Breast epithelium (tissue), 4 donors: Measurements from ENCODE around the gene RNF187. TPM values are rescaled to one million over a fixed set of nuclear protein-coding genes. Genes with fewer than 3 reads are reported as not detected.

Experiments
- DNase-seq, 2 donors: peaks; one replicate each; pipeline ENCODE4 v3.0.0-alpha.2; 2019; ENCODE audit warnings: low spot score in 2 of 2
- H3K27ac ChIP-seq, 2 donors: fragments of 200-600 bp; sonication (generic) in 1 of 2; one replicate each; pipeline ENCODE4 v1.5.1; 2016 to 2019; ENCODE audit warnings: mild to moderate bottlenecking in 1 of 2
- H3K27me3 ChIP-seq, 2 donors: fragments of 200-600 bp; sonication (generic) in 1 of 2; one replicate each; pipeline versions ENCODE4 v1.5.1 to v1.6.0; 2017 to 2019; ENCODE audit warnings: control low read depth in 1 of 2, mild to moderate bottlenecking in 1 of 2
- H3K36me3 ChIP-seq: fragments of 200-600 bp; one replicate; pipeline ENCODE4 v1.5.1; 2019
- H3K4me1 ChIP-seq, 2 donors: fragments of 200-600 bp; sonication (generic); one replicate each; pipeline ENCODE4 v1.5.1; 2016 to 2019; ENCODE audit warnings: control low read depth in 1 of 2
- H3K4me3 ChIP-seq, 3 donors: fragments of 200-600 bp; sonication (generic); 1 replicate in 2 of 3; 2 replicates in 1 of 3; pipeline ENCODE4 v1.5.1; 2016 to 2019; ENCODE audit warnings: mild to moderate bottlenecking in 3 of 3, moderate library complexity in 2 of 3
- H3K9me3 ChIP-seq, 2 donors: fragments of 200-600 bp; sonication (generic) in 1 of 2; one replicate each; pipeline ENCODE4 v1.5.1; 2016 to 2019; ENCODE audit warnings: control low read depth in 1 of 2
- POLR2A ChIP-seq: fragments of 450-650 bp; IDR thresholded peaks from one replicate; pipeline ENCODE4 v1.6.1; 2016; ENCODE audit warnings: antibody characterized with exemption, mild to moderate bottlenecking, moderate library complexity
- POLR2AphosphoS5 ChIP-seq, 3 donors: sonication (generic); formaldehyde crosslinking; IDR thresholded peaks; one replicate each; pipeline ENCODE4 v1.6.1; 2017; ENCODE audit warnings: antibody characterized with exemption in 3 of 3
- intact Hi-C: fragments of 100-400 bp; cut with DNase I; formaldehyde crosslinking; loops from one replicate; pipeline ENCODE4 v1.15.1; 2023; ENCODE audit warnings: low total_unique reads
- total RNA-seq, 3 donors: library from RNA; depleted of rRNA; stranded (reverse); fragments of >200 nt; gene quantifications; one replicate each; pipeline ENCODE4 v1.1.0, GENCODE V29; 2016
- TF ChIP-seq, protein P1 (sequence below), 3 donors: fragments of 450-650 bp; IDR thresholded peaks; one replicate each; pipeline ENCODE4 v1.5.1; 2016 to 2017; ENCODE audit warnings: antibody characterized with exemption in 3 of 3, mild to moderate bottlenecking in 3 of 3, moderate library complexity in 3 of 3

The RNF187 gene
- total RNA-seq, 3 donors from 2014 or later = 26.9 to 33.7 (median 33.1) TPM

DNA sequence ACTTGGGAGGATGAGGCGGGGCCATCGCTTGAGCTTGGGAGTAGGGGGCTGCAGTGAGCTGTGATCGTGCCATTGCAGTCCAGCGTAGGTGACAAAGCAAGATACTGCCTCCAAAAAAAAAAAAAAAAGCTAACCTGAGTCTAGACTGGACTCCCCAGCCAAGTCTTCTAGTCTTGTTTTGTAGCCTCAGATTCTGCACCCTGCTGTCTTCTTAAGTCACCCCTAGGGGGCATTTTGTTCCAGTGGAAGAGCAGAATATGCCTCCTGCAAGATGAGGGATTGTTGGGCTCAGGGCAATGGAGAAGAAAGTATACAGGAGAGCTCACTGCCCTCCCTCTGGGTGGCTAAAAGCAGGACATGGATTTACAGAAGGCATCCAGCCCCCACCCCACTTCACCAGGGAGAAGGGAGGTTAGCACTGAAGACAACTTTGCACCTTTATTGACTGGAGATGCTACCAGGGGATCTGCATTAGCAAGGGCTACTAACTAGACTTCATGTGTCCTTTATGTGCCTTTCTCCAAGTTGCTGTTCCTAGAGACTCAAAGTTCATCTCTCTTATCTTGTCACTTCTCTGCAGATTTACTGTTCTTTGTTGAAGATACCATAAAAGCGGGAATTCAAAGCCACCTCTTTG is 15.3 kb upstream of the RNF187 start:
- DNase-seq = no peak
- Histone ChIP-seq H3K27me3 (peaks cover 0 to 36% of the 10 kb centered on the region in 2 donors), H3K36me3 (no peaks in the 10 kb centered on the region), H3K9me3 (no peaks in the 10 kb centered on the region), H3K27ac (no peak overlapping the region), H3K4me3 (no peak overlapping the region), H3K4me1 (no peaks in the 10 kb centered on the region)
- no peak for TF ChIP-seq POLR2AphosphoS5 (IDR thresholded peaks at IDR 0.05)
- TF ChIP-seq, protein P1, sequence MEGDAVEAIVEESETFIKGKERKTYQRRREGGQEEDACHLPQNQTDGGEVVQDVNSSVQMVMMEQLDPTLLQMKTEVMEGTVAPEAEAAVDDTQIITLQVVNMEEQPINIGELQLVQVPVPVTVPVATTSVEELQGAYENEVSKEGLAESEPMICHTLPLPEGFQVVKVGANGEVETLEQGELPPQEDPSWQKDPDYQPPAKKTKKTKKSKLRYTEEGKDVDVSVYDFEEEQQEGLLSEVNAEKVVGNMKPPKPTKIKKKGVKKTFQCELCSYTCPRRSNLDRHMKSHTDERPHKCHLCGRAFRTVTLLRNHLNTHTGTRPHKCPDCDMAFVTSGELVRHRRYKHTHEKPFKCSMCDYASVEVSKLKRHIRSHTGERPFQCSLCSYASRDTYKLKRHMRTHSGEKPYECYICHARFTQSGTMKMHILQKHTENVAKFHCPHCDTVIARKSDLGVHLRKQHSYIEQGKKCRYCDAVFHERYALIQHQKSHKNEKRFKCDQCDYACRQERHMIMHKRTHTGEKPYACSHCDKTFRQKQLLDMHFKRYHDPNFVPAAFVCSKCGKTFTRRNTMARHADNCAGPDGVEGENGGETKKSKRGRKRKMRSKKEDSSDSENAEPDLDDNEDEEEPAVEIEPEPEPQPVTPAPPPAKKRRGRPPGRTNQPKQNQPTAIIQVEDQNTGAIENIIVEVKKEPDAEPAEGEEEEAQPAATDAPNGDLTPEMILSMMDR (IDR thresholded peaks at IDR 0.05) = no peak
- no peak for TF ChIP-seq POLR2A
- intact Hi-C loops = no loop called here

DNA sequence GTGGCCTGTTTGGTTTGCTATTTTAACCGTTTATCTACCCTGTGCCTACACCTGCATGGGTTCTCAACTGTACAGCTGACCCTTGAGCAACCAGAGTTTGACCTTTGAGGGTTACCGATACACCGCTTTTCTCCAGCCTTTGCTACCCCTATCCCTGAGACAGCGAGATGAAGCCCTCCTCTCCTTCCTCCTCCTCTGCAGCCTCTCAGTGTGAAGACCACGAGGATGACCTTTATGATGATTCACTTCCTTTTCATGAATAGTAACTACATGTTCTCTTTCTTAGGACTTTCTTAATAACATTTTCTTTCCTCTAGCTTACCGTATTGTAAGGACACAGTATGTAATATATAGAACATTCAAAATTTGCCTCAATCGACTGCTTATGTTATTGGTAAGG is 14.5 kb upstream of the RNF187 start:
- DNase-seq = no peak
- Histone ChIP-seq H3K4me3 (no peak overlapping the region), H3K9me3 (no peaks in the 10 kb centered on the region), H3K27ac (no peak overlapping the region), H3K27me3 (peaks cover 0 to 32% of the 10 kb centered on the region in 2 donors), H3K36me3 (no peaks in the 10 kb centered on the region), H3K4me1 (no peaks in the 10 kb centered on the region)
- intact Hi-C loops = no loop called here
- TF ChIP-seq, protein P1 (IDR thresholded peaks at IDR 0.05) = no peak
- TF ChIP-seq POLR2AphosphoS5 (IDR thresholded peaks at IDR 0.05) = no peak

DNA sequence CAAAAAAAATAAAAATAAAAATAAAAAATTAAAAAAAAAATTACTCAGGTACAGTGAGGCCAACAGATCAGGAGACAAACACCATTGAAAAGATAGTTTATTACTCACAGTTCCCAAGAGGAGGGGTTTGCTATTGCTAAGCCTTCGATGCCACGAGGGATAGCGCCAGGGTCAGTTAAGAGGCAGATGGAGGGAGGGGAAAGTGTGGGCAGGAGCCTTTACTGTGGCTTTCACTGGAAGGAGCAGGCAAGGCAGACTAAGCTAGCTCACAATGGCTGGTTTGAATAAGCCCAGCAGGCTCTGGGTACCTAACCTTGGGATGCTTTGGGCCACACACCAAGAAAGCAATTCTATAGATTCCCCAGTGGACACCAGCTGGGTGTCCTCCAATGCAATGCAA is 12.7 kb upstream of the RNF187 start:
- Histone ChIP-seq H3K36me3 (no peaks in the 10 kb centered on the region), H3K4me3 (no peak overlapping the region), H3K4me1 (no peaks in the 10 kb centered on the region), H3K27me3 (peaks cover 0 to 18% of the 10 kb centered on the region in 2 donors), H3K27ac (no peak overlapping the region), H3K9me3 (no peaks in the 10 kb centered on the region)
- DNase-seq = no peak
- TF ChIP-seq POLR2AphosphoS5 (IDR thresholded peaks at IDR 0.05) (no peak), POLR2A (no peak)
- TF ChIP-seq, protein P1 (IDR thresholded peaks at IDR 0.05) = no peak
- intact Hi-C loops = no loop called here

DNA sequence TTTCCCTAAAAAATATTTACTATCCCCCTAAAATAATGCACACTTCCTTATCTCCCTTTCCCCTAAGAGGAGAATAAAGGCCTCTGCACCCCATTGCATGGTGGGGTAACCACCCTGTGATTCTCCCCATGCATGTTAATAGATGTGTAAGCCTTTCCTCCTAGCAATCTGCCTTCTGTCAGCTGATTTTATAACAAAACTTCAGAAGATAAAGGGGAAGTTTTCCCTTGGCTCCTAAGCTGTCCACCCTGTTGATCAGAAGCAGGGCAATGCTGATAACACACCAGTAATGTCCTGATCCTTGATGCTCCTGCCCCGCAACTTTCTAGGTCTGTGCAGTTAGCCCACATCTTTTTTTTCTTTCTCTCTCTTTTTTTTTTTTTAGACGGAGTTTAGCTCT is 11.4 kb upstream of the RNF187 start:
- Histone ChIP-seq H3K4me3 (no peak overlapping the region), H3K36me3 (no peaks in the 10 kb centered on the region), H3K27me3 (peaks cover 0 to 7% of the 10 kb centered on the region in 2 donors), H3K4me1 (no peaks in the 10 kb centered on the region), H3K9me3 (no peaks in the 10 kb centered on the region), H3K27ac (no peak overlapping the region)
- no peak for TF ChIP-seq POLR2AphosphoS5 (IDR thresholded peaks at IDR 0.05)
- TF ChIP-seq, protein P1 (IDR thresholded peaks at IDR 0.05) = no peak
- no peak for TF ChIP-seq POLR2A
- no peak for DNase-seq
- intact Hi-C loops = no loop called here

DNA sequence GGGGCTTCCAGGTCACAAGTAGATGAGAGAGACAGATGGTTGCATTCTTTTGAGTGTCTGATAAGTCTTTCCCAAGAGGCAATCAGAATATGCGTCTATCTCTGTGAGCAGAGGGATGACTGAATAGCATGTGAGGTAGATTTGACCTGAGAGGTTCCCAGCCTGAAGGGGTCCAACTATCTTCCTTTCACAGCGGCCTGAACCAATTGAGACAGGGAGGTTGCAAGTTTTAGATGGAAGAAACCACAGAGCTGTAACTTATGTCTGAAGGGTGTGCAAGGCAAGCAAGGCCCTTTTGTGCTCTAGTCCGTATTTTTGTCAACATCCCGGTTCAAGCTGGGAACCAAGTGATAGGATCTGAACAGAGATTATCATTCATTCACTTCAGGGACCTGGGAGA is 9.9 kb upstream of the RNF187 start:
- no peak overlapping the region for H3K4me3 ChIP-seq
- H3K27ac ChIP-seq = no peak overlapping the region
- H3K27me3 ChIP-seq = no peaks in the 10 kb centered on the region
- intact Hi-C loops = no loop called here
- H3K4me1 ChIP-seq = no peaks in the 10 kb centered on the region
- no peaks in the 10 kb centered on the region for H3K9me3 ChIP-seq
- no peaks in the 10 kb centered on the region for H3K36me3 ChIP-seq
- TF ChIP-seq POLR2AphosphoS5 (IDR thresholded peaks at IDR 0.05) (no peak), POLR2A (no peak)
- TF ChIP-seq, protein P1 (IDR thresholded peaks at IDR 0.05) = no peak
- no peak for DNase-seq
